Right renal pelvis (tissue), 4 donors: ENCODE results near the gene PRDX5. TPM values are rescaled to one million over a fixed set of nuclear protein-coding genes. Genes with fewer than 3 reads are reported as not detected.
"Not testable (repeated sequence)": the region's sequence is repeated elsewhere in the genome, so short reads cannot be mapped to it uniquely, and the experiment has no call there.

ENCODE experiments used
- DNase-seq, 4 donors: peaks; one replicate each; pipeline ENCODE4 v3.0.0-alpha.2; 2013; ENCODE audit warnings: low read depth in 4 of 4, low spot score in 3 of 4, missing footprints in 1 of 4
- polyA plus RNA-seq, 4 donors: library from polyadenylated mRNA; unstranded; fragments of 120-200 nt; gene quantifications; one replicate each; pipeline ENCODE4 v1.2.1, GENCODE V29; 2013; ENCODE audit not compliant: insufficient read length in 4 of 4

PRDX5 gene
- polyA plus RNA-seq, 4 donors = 183 to 250 (median 192) TPM

- no peak for DNase-seq
Observed at GRCh38 chr11:64323373-64323772, 5.5 kb downstream of the PRDX5 start.

GRCh38 chr11:64323984-64324383, 6.1 kb downstream of the PRDX5 start:
- not testable (repeated sequence) for DNase-seq

GRCh38 chr11:64324692-64325469, 7.0 kb downstream of the PRDX5 start:
- no peak for DNase-seq

- DNase-seq = no peak
Observed at GRCh38 chr11:64327375-64327774, 9.5 kb downstream of the PRDX5 start.

GRCh38 chr11:64327993-64328392, 10.1 kb downstream of the PRDX5 start:
- no peak for DNase-seq

- no peak for DNase-seq
Observed at GRCh38 chr11:64330888-64331287, 13.0 kb downstream of the PRDX5 start.

- DNase-seq = no peak
Observed at GRCh38 chr11:64331569-64332371, 13.8 kb downstream of the PRDX5 start.

- no peak for DNase-seq
Observed at GRCh38 chr11:64333556-64333955, 15.6 kb downstream of the PRDX5 start.

GRCh38 chr11:64334764-64335735, 17.1 kb downstream of the PRDX5 start:
- no peak for DNase-seq

- DNase-seq = no peak
Observed at GRCh38 chr11:64337538-64338249, 19.8 kb downstream of the PRDX5 start.

GRCh38 chr11:64338716-64339115, 20.8 kb downstream of the PRDX5 start:
- DNase-seq = no peak

- no peak for DNase-seq
Observed at GRCh38 chr11:64339286-64339685, 21.4 kb downstream of the PRDX5 start.

GRCh38 chr11:64339754-64340408, 22.0 kb downstream of the PRDX5 start, which contains the start of gene CCDC88B:
CCDC88B (plus strand) TSS chr11:64340204; CDS start chr11:64340267, 63 bp downstream.
- no peak for DNase-seq

- DNase-seq = no peak
Observed at GRCh38 chr11:64340671-64341335, 22.9 kb downstream of the PRDX5 start.

- no peak for DNase-seq
Observed at GRCh38 chr11:64341429-64341828, 23.5 kb downstream of the PRDX5 start.

- peak in 2 of 4 donors; percentile 63 to 72 for DNase-seq
Observed at GRCh38 chr11:64341851-64342791, 24.2 kb downstream of the PRDX5 start.

- no peak for DNase-seq
Observed at GRCh38 chr11:64342869-64343745, 25.2 kb downstream of the PRDX5 start.
